ENCODE data around the gene CD22.

The CD22 gene

DNA sequence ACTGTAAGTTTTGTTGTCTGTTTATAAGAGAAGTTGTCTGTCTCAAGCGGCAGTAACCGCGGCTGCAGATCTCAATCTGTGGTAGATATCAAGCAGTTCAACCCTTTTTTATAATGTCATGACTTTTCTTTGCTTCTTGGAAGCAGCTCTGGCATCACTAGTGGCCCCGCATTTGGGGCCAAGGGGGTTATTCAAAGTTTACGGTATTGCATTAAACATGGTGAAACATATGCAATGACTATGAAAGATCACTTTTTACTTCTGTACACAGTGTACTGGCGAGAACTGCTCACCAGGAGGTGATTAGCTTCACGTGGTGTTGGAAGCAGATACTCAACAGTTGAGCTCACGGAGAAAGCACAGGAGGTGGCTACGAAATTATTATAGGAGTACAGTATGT is 24.6 kb downstream of the CD22 start:
- Histone ChIP-seq H4K20me1 (ENCODE audit: control insufficient read depth, insufficient read depth, low read depth, low read length) (no peaks in the 10 kb centered on the region), H3F3A (ENCODE audit: control insufficient read depth, insufficient read depth) (peaks cover 9% of the 10 kb centered on the region), H3K27ac (ENCODE audit: low read depth, low read length) (no peak overlapping the region), H3K36me3 (ENCODE audit: control insufficient read depth, low read length) (no peaks in the 10 kb centered on the region; the same call in 1 of the 2 replicates), H3K4me1 (ENCODE audit: control insufficient read depth, low read length) (peaks cover 53% of the 10 kb centered on the region), H3K27me3 (ENCODE audit: control insufficient read depth, low read length) (peaks cover 21% of the 10 kb centered on the region), H3K4me3 (ENCODE audit: low read length) (no peak overlapping the region), H3K4me2 (ENCODE audit: low read length) (no peak overlapping the region), H3K9me2 (replicated peaks; ENCODE audit: control insufficient read depth, low read length) (no peaks in the 10 kb centered on the region), H3K9me3 (ENCODE audit: control insufficient read depth, insufficient read depth, low read length) (no peaks in the 10 kb centered on the region), H3K79me2 (ENCODE audit: control insufficient read depth, low read length) (no peaks in the 10 kb centered on the region)
- TF ChIP-seq CTCF (IDR thresholded peaks at IDR 0.05; ENCODE audit: low read depth, low read length, poor library complexity, severe bottlenecking) (no peak), EZH2phosphoT487 (IDR thresholded peaks at IDR 0.05; ENCODE audit: borderline replicate concordance, low read length) (no peak)

DNA sequence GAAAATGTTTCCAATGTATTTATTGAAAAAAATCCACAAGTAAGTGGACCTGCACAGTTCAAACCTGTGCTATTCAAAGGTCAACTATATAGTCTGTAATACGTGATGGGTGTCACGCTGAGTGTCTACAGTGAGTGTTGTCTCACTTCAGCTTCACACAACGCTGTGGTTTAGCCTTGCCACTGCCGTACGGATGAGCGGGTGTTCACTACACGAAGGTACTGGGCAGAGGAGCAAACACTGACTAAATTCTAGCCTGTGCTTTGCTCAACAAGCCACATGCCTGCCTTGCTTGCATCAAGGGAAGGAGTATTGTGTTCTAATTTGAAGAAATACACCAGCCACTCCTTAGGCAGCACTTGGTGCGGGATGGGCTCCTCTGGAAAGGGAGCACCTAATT is 25.9 kb downstream of the CD22 start:
- Histone ChIP-seq H3K9me3 (ENCODE audit: control insufficient read depth, insufficient read depth, low read length) (no peaks in the 10 kb centered on the region), H3K79me2 (ENCODE audit: control insufficient read depth, low read length) (no peaks in the 10 kb centered on the region), H3K27me3 (ENCODE audit: control insufficient read depth, low read length) (peaks cover 21% of the 10 kb centered on the region), H3K4me2 (ENCODE audit: low read length) (no peak overlapping the region), H3K9me2 (replicated peaks; ENCODE audit: control insufficient read depth, low read length) (no peaks in the 10 kb centered on the region), H3F3A (ENCODE audit: control insufficient read depth, insufficient read depth) (no peaks in the 10 kb centered on the region), H3K4me3 (ENCODE audit: low read length) (no peak overlapping the region), H3K36me3 (ENCODE audit: control insufficient read depth, low read length) (no peaks in the 10 kb centered on the region), H3K4me1 (ENCODE audit: control insufficient read depth, low read length) (peaks cover 40% of the 10 kb centered on the region), H4K20me1 (ENCODE audit: control insufficient read depth, insufficient read depth, low read depth, low read length) (no peaks in the 10 kb centered on the region), H3K27ac (ENCODE audit: low read depth, low read length) (no peak overlapping the region)
- no peak for TF ChIP-seq EZH2phosphoT487 (IDR thresholded peaks at IDR 0.05; ENCODE audit: borderline replicate concordance, low read length)
- no peak for TF ChIP-seq CTCF (IDR thresholded peaks at IDR 0.05; ENCODE audit: low read depth, low read length, poor library complexity, severe bottlenecking)

DNA sequence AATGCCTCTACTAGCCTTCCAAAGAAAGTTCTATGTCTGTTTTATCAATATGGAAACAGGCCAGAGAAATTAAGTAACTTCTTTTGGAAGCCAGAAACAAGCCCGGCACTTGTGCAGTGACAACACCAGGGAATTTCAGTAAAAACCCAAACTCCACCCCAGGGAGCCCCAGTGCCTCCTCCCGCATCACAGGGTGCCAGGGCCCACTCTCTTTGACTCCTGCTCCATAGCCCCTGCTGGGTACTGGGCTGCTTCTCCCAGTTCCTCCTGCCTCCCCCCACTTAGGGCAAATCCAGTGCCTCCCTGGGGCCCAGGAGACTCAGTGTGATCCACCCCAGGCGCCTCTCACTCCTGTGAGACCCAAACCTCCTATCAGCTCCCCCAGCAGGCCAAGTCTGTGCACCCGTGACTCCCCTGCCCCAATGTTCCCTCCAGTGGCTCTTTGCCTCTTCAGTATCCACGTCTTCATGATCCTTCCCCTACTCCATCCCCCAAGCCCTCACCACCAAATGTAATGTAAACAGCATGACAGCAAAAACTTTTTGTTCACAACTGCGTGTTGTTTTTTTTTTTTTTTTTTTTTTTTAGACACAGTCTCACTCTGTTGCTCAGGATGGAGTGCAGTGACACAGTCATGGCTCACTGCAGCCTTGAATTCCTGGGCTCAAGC is 26.9 kb downstream of the CD22 start:
- no peaks in the 10 kb centered on the region for H3K9me3 ChIP-seq (ENCODE audit: control insufficient read depth, insufficient read depth, low read length)
- H3K4me1 ChIP-seq (ENCODE audit: control insufficient read depth, low read length): peaks cover 30% of the 10 kb centered on the region
- no peaks in the 10 kb centered on the region for H3K9me2 ChIP-seq (replicated peaks; ENCODE audit: control insufficient read depth, low read length)
- TF ChIP-seq EZH2phosphoT487 (IDR thresholded peaks at IDR 0.05; ENCODE audit: borderline replicate concordance, low read length) (no peak), CTCF (IDR thresholded peaks at IDR 0.05; ENCODE audit: low read depth, low read length, poor library complexity, severe bottlenecking) (no peak)
- H4K20me1 ChIP-seq (ENCODE audit: control insufficient read depth, insufficient read depth, low read depth, low read length): no peaks in the 10 kb centered on the region
- H3K36me3 ChIP-seq (ENCODE audit: control insufficient read depth, low read length): no peaks in the 10 kb centered on the region
- no peak overlapping the region for H3K27ac ChIP-seq (ENCODE audit: low read depth, low read length)
- H3K4me2 ChIP-seq (ENCODE audit: low read length): no peak overlapping the region
- no peaks in the 10 kb centered on the region for H3F3A ChIP-seq (ENCODE audit: control insufficient read depth, insufficient read depth)
- H3K27me3 ChIP-seq (ENCODE audit: control insufficient read depth, low read length): peaks cover 22% of the 10 kb centered on the region
- H3K4me3 ChIP-seq (ENCODE audit: low read length): no peak overlapping the region
- no peaks in the 10 kb centered on the region for H3K79me2 ChIP-seq (ENCODE audit: control insufficient read depth, low read length)

All from DOHH2 (cell line).